Activated B cell treated with CpG ODN at 0.5 μM for 24 hours (primary cell): ENCODE measurements around the gene TMPRSS4. TPM values are rescaled to one million over a fixed set of nuclear protein-coding genes. Genes with fewer than 3 reads are reported as not detected.

ENCODE experiments used
- ATAC-seq: fragments of 200-7000 bp; cut with Tn5 transposase; one replicate; pipeline ENCODE4 v1.10.0; 2021; ENCODE audit warnings: low read depth, mild to moderate bottlenecking, moderate library complexity
- CTCF ChIA-PET: fragments of 350-600 bp; sonication (Branson Sonifier 250); formaldehyde crosslinking; loops from one replicate; lab custom pipeline; 2021; ENCODE audit warnings: antibody characterized with exemption; lab: Charles Lee
- POLR2A ChIA-PET: fragments of 350-600 bp; sonication (Branson Sonifier 250); formaldehyde crosslinking; loops from one replicate; lab custom pipeline; 2021; ENCODE audit warnings: antibody characterized with exemption; lab: Charles Lee
- DNase-seq: peaks from one replicate; pipeline ENCODE4 v3.0.0; 2022
- H3K27ac Mint-ChIP-seq: one replicate; pipeline ENCODE4 v1.8.0; 2020; ENCODE audit warnings: mixed read lengths
- H3K27me3 Mint-ChIP-seq: one replicate; pipeline ENCODE4 v1.8.0; 2021; ENCODE audit warnings: mixed read lengths
- H3K36me3 Mint-ChIP-seq: one replicate; pipeline ENCODE4 v1.8.0; 2021; ENCODE audit warnings: low read depth, mixed read lengths
- H3K4me1 Mint-ChIP-seq: one replicate; pipeline ENCODE4 v1.8.0; 2021; ENCODE audit warnings: mixed read lengths
- H3K4me3 Mint-ChIP-seq: one replicate; pipeline ENCODE4 v1.8.0; 2020; ENCODE audit warnings: mild to moderate bottlenecking, mixed read lengths
- H3K9me3 Mint-ChIP-seq: one replicate; pipeline ENCODE4 v1.8.0; 2020; ENCODE audit warnings: mixed read lengths
- CTCF ChIP-seq: fragments of 200-600 bp; IDR thresholded peaks from one replicate; pipeline ENCODE4 v1.8.0; 2022; ENCODE audit warnings: antibody characterized with exemption, mild to moderate bottlenecking
- intact Hi-C: fragments of 100-400 bp; cut with micrococcal nuclease; formaldehyde crosslinking; loops from one replicate; pipeline ENCODE4 v1.15.1; 2024
- total RNA-seq: library from RNA; stranded (reverse); gene quantifications from 2 replicates; pipeline ENCODE4 v1.2.3, GENCODE V29; 2022

The TMPRSS4 gene
- total RNA-seq, 1 donor from 2014 or later: not detected

- no peaks in the 10 kb centered on the region for H3K36me3 Mint-ChIP-seq
- CTCF ChIA-PET: interaction anchor here (0.9 to 9.5 kb wide), 10 partner anchors 35 to 243 kb away, joined by 3 to 294 read pairs (median 16); partner anchors contain the start of gene IL10RA
- intact Hi-C loops: loop anchor here (5.0 kb wide), 1 partner anchor 122 kb away; no protein-coding TSS in a partner anchor
- POLR2A ChIA-PET: interaction anchor here (1.0 to 6.4 kb wide), 7 partner anchors 40 to 131 kb away, joined by 3 to 136 read pairs (median 84); partner anchors contain the start of gene IL10RA
- DNase-seq: no peak
- no peak for ATAC-seq
- peaks cover 56% of the 10 kb centered on the region for H3K4me1 Mint-ChIP-seq
- no peaks in the 10 kb centered on the region for H3K27me3 Mint-ChIP-seq
- no peak overlapping the region for H3K4me3 Mint-ChIP-seq
- TF ChIP-seq CTCF: no peak
- peak overlapping the region; percentile 61 for H3K27ac Mint-ChIP-seq
- H3K9me3 Mint-ChIP-seq: no peaks in the 10 kb centered on the region
Measured at GRCh38 chr11:118050208-118050891, 26.5 kb upstream of the TMPRSS4 start.

GRCh38 chr11:118051136-118051610 lies 25.7 kb upstream of the TMPRSS4 start:
- Mint-ChIP-seq H3K4me3 (peak overlapping the region; percentile 5), H3K4me1 (peaks cover 50% of the 10 kb centered on the region), H3K27ac (peak overlapping the region; percentile 68), H3K9me3 (no peaks in the 10 kb centered on the region), H3K27me3 (no peaks in the 10 kb centered on the region), H3K36me3 (no peaks in the 10 kb centered on the region)
- ATAC-seq (no peak), DNase-seq (no peak)
- ChIA-PET CTCF (interaction anchor here (0.7 to 9.5 kb wide), 13 partner anchors 36 to 244 kb away, joined by 3 to 294 read pairs (median 25); partner anchors contain the start of gene IL10RA), POLR2A (interaction anchor here (0.5 to 6.4 kb wide), 14 partner anchors 35 to 852 kb away, joined by 3 to 136 read pairs (median 21); partner anchors contain the start of genes FXYD2, IL10RA and TAGLN)
- intact Hi-C loops: loop anchor here (5.0 kb wide), 1 partner anchor 121 kb away; no protein-coding TSS in a partner anchor
- TF ChIP-seq CTCF: no peak

- peaks cover 44% of the 10 kb centered on the region for H3K4me1 Mint-ChIP-seq
- no peaks in the 10 kb centered on the region for H3K27me3 Mint-ChIP-seq
Measured at GRCh38 chr11:118051611-118052461, 25.0 kb upstream of the TMPRSS4 start.

GRCh38 chr11:118052581-118053206 lies 24.2 kb upstream of the TMPRSS4 start:
- H3K27me3 Mint-ChIP-seq: no peaks in the 10 kb centered on the region
- intact Hi-C loops: loop anchor here (1.0 to 5.0 kb wide), 9 partner anchors 40 to 626 kb away; partner anchors contain the start of gene IL10RA
- no peak for DNase-seq
- no peak for TF ChIP-seq CTCF
- ChIA-PET CTCF (interaction anchor here (0.7 to 9.5 kb wide), 42 partner anchors 9 to 627 kb away, joined by 3 to 294 read pairs (median 7); partner anchors contain the start of genes FXYD2 and IL10RA), POLR2A (interaction anchor here (0.8 to 6.4 kb wide), 21 partner anchors 16 to 724 kb away, joined by 3 to 136 read pairs (median 10); partner anchors contain the start of genes FXYD2 and IL10RA)
- H3K4me1 Mint-ChIP-seq: peaks cover 39% of the 10 kb centered on the region
- no peak for ATAC-seq
- no peaks in the 10 kb centered on the region for H3K9me3 Mint-ChIP-seq
- no peak overlapping the region for H3K4me3 Mint-ChIP-seq
- H3K36me3 Mint-ChIP-seq: no peaks in the 10 kb centered on the region
- H3K27ac Mint-ChIP-seq: peak overlapping the region; percentile 32

More at GRCh38 chr11:118051611-118052461, 25.0 kb upstream of the TMPRSS4 start:
- Mint-ChIP-seq H3K27ac (peak overlapping the region; percentile 70), H3K9me3 (no peaks in the 10 kb centered on the region), H3K36me3 (no peaks in the 10 kb centered on the region), H3K4me3 (peak overlapping the region; percentile 5)
- no peak for DNase-seq
- ChIA-PET POLR2A (interaction anchor here (0.5 to 6.4 kb wide), 18 partner anchors 36 to 244 kb away, joined by 3 to 136 read pairs (median 11); partner anchors contain the start of genes FXYD2 and IL10RA), CTCF (interaction anchor here (0.7 to 9.5 kb wide), 21 partner anchors 36 to 245 kb away, joined by 3 to 294 read pairs (median 15); partner anchors contain the start of genes FXYD2 and IL10RA)
- no peak for TF ChIP-seq CTCF
- intact Hi-C loops: loop anchor here (2.0 to 5.0 kb wide), 2 partner anchors 120 to 625 kb away; no protein-coding TSS in a partner anchor
- peak; percentile 77 for ATAC-seq
